Stimulated activated naive B cell treated with anti-CD40 and anti-IgM and Interleukin-4, amounts not matched to agents 10 μg/mL and 1 μg/mL and 100 μg/mL, for 72 hours (primary cell): ENCODE data around the gene PIP4K2A.

Experiments
- ATAC-seq, 2 donors: fragments of 150-1000 bp; cut with Tn5 transposase; replicated peaks; 2 replicates each; pipeline ENCODE4 v1.10.0; 2021; ENCODE audit warnings: moderate library complexity in 1 of 2
- DNase-seq: peaks from one replicate; pipeline ENCODE4 v3.0.0; 2021
- H3K27ac Mint-ChIP-seq: one replicate; pipeline ENCODE4 v1.8.0; 2022; ENCODE audit warnings: mild to moderate bottlenecking, mixed read lengths
- H3K27me3 Mint-ChIP-seq, 2 donors: one replicate each; pipeline ENCODE4 v1.8.0; 2022; ENCODE audit warnings: mixed read lengths in 2 of 2
- H3K36me3 Mint-ChIP-seq, 2 donors: one replicate each; pipeline ENCODE4 v1.8.0; 2022; ENCODE audit warnings: mixed read lengths in 2 of 2, mild to moderate bottlenecking in 1 of 2
- H3K4me1 Mint-ChIP-seq, 2 donors: one replicate each; pipeline ENCODE4 v1.8.0; 2022; ENCODE audit warnings: mixed read lengths in 2 of 2, mild to moderate bottlenecking in 1 of 2
- H3K4me3 Mint-ChIP-seq, 2 donors: one replicate each; pipeline ENCODE4 v1.8.0; 2022; ENCODE audit warnings: mild to moderate bottlenecking in 2 of 2, mixed read lengths in 2 of 2, moderate library complexity in 1 of 2
- H3K9me3 Mint-ChIP-seq, 2 donors: one replicate each; pipeline ENCODE4 v1.8.0; 2022; ENCODE audit warnings: mixed read lengths in 2 of 2, mild to moderate bottlenecking in 1 of 2

PIP4K2A gene

DNA sequence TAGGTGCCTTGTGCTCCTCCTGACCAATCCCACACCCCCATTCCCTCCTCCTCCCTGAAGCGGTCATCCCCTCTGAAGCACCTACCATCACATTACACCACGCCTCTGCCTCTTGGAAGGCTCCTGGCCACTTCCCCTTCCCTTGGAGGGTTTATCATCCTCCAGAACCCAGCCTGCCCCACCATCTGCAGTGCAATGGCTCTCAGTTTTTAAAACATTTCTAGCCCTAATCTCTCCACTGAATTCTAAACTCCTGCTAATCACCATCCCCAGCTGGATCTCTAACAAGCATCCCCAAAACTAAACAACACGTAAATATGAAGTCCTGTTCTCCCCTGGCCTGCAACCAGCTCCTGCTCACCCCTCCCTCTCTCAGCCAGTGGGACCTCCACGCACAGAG, 70.6 kb downstream of the PIP4K2A start:
- Mint-ChIP-seq H3K9me3 (peaks cover 0 to 4% of the 10 kb centered on the region in 2 donors), H3K27me3 (no peaks in the 10 kb centered on the region), H3K4me1 (peaks cover 48 to 66% of the 10 kb centered on the region in 2 donors), H3K36me3 (peaks cover 19 to 28% of the 10 kb centered on the region in 2 donors), H3K4me3 (no peak overlapping the region), H3K27ac (peak overlapping the region; percentile 65)
- no peak for DNase-seq
- ATAC-seq, result no peak

GRCh38 chr10:22643116-22643515, 71.3 kb downstream of the PIP4K2A start:
- Mint-ChIP-seq H3K4me3 (no peak overlapping the region), H3K27ac (peak overlapping the region; percentile 84), H3K9me3 (peaks cover 0 to 4% of the 10 kb centered on the region in 2 donors), H3K36me3 (peaks cover 19 to 28% of the 10 kb centered on the region in 2 donors), H3K4me1 (peaks cover 44 to 65% of the 10 kb centered on the region in 2 donors), H3K27me3 (no peaks in the 10 kb centered on the region)
- no peak for ATAC-seq
- no peak for DNase-seq

DNA sequence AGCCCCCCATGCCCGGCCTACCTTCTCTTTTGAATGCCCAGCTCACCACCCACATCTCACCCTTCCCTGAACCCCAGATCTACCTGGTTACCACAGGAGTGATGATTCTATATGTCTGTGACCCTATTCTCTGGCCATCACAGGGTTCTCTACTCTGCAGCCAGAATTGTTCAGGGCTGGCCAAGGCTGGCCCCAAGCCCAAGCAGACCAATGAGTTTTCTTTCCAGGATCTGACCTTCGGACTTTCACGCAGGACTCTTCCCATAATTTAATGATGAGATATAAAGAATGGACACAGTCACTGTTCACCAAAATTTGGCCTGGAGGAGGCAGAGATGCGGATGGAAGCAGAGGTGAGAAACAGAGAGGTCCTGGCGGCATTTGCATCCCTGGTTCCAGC, 72.6 kb downstream of the PIP4K2A start:
- peaks cover 24 to 30% of the 10 kb centered on the region in 2 donors for H3K36me3 Mint-ChIP-seq
- H3K27me3 Mint-ChIP-seq, result no peaks in the 10 kb centered on the region
- DNase-seq, result no peak
- peaks cover 2 to 7% of the 10 kb centered on the region in 2 donors for H3K9me3 Mint-ChIP-seq
- H3K4me1 Mint-ChIP-seq, result peaks cover 39 to 62% of the 10 kb centered on the region in 2 donors
- no peak overlapping the region for H3K4me3 Mint-ChIP-seq
- no peak overlapping the region for H3K27ac Mint-ChIP-seq
- no peak for ATAC-seq

- Mint-ChIP-seq H3K27ac (no peak overlapping the region), H3K4me3 (no peak overlapping the region), H3K36me3 (peaks cover 32 to 39% of the 10 kb centered on the region in 2 donors), H3K9me3 (peaks cover 9 to 16% of the 10 kb centered on the region in 2 donors), H3K27me3 (no peaks in the 10 kb centered on the region), H3K4me1 (peaks cover 46 to 68% of the 10 kb centered on the region in 2 donors)
- no peak for ATAC-seq
- no peak for DNase-seq
Measured at GRCh38 chr10:22640359-22640758, 74.0 kb downstream of the PIP4K2A start.

DNA sequence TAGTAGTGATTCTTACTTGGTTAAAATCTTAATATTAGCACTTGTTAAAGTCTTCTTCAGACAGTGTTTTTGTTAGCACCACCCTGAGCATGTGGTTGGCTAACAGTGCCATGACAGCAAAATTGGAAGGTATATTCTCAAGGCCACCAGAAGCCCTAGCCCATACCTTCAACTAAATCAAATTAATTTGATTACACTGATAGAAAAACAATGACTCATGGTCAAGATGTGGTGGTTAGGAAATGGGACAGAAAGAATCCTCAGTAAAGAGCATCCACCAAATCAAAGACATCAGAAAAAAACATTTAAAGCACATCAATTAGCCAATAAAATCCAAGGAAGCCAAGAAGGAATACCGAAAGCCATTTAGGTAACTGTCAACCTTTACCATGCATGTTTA, 75.5 kb downstream of the PIP4K2A start:
- no peak for DNase-seq
- peaks cover 9 to 14% of the 10 kb centered on the region in 2 donors for H3K9me3 Mint-ChIP-seq
- H3K27me3 Mint-ChIP-seq, result no peaks in the 10 kb centered on the region
- H3K27ac Mint-ChIP-seq, result no peak overlapping the region
- no peak for ATAC-seq
- H3K4me3 Mint-ChIP-seq, result no peak overlapping the region
- H3K36me3 Mint-ChIP-seq, result peaks cover 28 to 39% of the 10 kb centered on the region in 2 donors
- peaks cover 47 to 74% of the 10 kb centered on the region in 2 donors for H3K4me1 Mint-ChIP-seq

- no peak for DNase-seq
- peaks cover 40 to 64% of the 10 kb centered on the region in 2 donors for H3K4me1 Mint-ChIP-seq
- no peak overlapping the region for H3K4me3 Mint-ChIP-seq
- no peaks in the 10 kb centered on the region for H3K27me3 Mint-ChIP-seq
- no peak for ATAC-seq
- H3K9me3 Mint-ChIP-seq, result peaks cover 9 to 12% of the 10 kb centered on the region in 2 donors
- H3K36me3 Mint-ChIP-seq, result peaks cover 25 to 30% of the 10 kb centered on the region in 2 donors
- H3K27ac Mint-ChIP-seq, result peak overlapping the region; percentile 59
Measured at GRCh38 chr10:22637491-22637890, 76.9 kb downstream of the PIP4K2A start.

DNA sequence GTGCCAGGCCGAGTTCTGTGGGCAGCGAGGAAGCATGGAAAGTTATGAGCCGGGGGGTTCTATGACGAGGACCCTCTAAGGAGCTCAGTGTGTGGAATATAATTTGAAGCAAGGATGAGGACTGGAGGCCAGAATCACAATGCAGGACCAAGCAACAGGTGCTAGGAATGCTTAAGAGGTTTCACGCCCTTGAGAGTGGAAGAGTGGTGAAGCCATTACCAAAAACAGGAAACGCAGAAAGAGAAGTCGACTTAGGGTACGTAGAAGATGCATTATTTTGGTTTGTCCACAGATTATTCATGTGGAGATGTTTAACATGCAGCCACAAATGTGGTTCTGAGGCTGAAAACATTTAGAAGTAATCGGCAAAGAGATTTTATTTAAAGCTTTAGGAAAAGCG, 78.7 kb downstream of the PIP4K2A start:
- peak; percentile 70 to 73 for ATAC-seq
- peak overlapping the region; percentile 45 to 58 for H3K4me3 Mint-ChIP-seq

GRCh38 chr10:22634606-22635459, 79.5 kb downstream of the PIP4K2A start:
- peaks cover 12 to 13% of the 10 kb centered on the region in 2 donors for H3K9me3 Mint-ChIP-seq
- ATAC-seq, result peak in 1 of 2 donors; percentile 17
- peak overlapping the region; percentile 90 for H3K27ac Mint-ChIP-seq
- peaks cover 49 to 77% of the 10 kb centered on the region in 2 donors for H3K4me1 Mint-ChIP-seq
- no peaks in the 10 kb centered on the region for H3K27me3 Mint-ChIP-seq
- no peak for DNase-seq
- H3K4me3 Mint-ChIP-seq, result peak overlapping the region in 1 of 2 donors; percentile 58
- peaks cover 20 to 27% of the 10 kb centered on the region in 2 donors for H3K36me3 Mint-ChIP-seq

More for the DNA sequence above, 78.7 kb downstream of the PIP4K2A start:
- Mint-ChIP-seq H3K27me3 (no peaks in the 10 kb centered on the region), H3K27ac (peak overlapping the region; percentile 90), H3K36me3 (peaks cover 20 to 31% of the 10 kb centered on the region in 2 donors), H3K4me1 (peaks cover 47 to 74% of the 10 kb centered on the region in 2 donors), H3K9me3 (peaks cover 12 to 13% of the 10 kb centered on the region in 2 donors)
- no peak for DNase-seq

DNA sequence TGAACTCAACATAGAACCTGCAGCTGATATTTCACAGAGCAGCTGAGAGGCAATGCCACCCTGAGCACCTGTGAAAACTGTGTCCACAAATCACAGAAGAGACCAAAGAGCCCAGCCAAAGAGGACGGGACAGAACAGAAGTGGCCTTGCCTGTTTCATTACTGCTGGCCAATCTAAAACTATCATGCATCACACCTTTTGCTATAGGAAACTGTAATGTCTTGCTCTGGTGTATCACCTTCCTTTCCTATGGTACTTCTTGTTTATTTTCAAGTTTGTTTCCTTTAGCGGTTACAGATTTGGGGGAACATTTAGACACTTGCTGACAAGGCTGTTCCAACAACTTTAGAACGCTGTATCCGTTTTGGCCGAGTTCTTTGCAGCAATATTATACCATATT, 80.3 kb downstream of the PIP4K2A start:
- H3K36me3 Mint-ChIP-seq, result peaks cover 20 to 28% of the 10 kb centered on the region in 2 donors
- peaks cover 47 to 79% of the 10 kb centered on the region in 2 donors for H3K4me1 Mint-ChIP-seq
- H3K9me3 Mint-ChIP-seq, result peaks cover 12 to 13% of the 10 kb centered on the region in 2 donors
- H3K27me3 Mint-ChIP-seq, result no peaks in the 10 kb centered on the region
- no peak overlapping the region for H3K27ac Mint-ChIP-seq
- ATAC-seq, result no peak
- DNase-seq, result no peak
- H3K4me3 Mint-ChIP-seq, result no peak overlapping the region

GRCh38 chr10:22633528-22633927, 80.8 kb downstream of the PIP4K2A start:
- peaks cover 21 to 31% of the 10 kb centered on the region in 2 donors for H3K36me3 Mint-ChIP-seq
- no peak for ATAC-seq
- no peaks in the 10 kb centered on the region for H3K27me3 Mint-ChIP-seq
- H3K4me3 Mint-ChIP-seq, result no peak overlapping the region
- DNase-seq, result no peak
- H3K4me1 Mint-ChIP-seq, result peaks cover 48 to 81% of the 10 kb centered on the region in 2 donors
- peaks cover 12 to 15% of the 10 kb centered on the region in 2 donors for H3K9me3 Mint-ChIP-seq
- no peak overlapping the region for H3K27ac Mint-ChIP-seq

GRCh38 chr10:22633106-22633505, 81.3 kb downstream of the PIP4K2A start:
- DNase-seq, result no peak
- peaks cover 21 to 31% of the 10 kb centered on the region in 2 donors for H3K36me3 Mint-ChIP-seq

GRCh38 chr10:22631646-22632278, 82.6 kb downstream of the PIP4K2A start:
- Mint-ChIP-seq H3K9me3 (peaks cover 10 to 13% of the 10 kb centered on the region in 2 donors), H3K27ac (peak overlapping the region; percentile 6), H3K4me3 (no peak overlapping the region), H3K36me3 (peaks cover 17 to 29% of the 10 kb centered on the region in 2 donors), H3K4me1 (peaks cover 49 to 76% of the 10 kb centered on the region in 2 donors), H3K27me3 (no peaks in the 10 kb centered on the region)
- no peak for DNase-seq
- ATAC-seq, result no peak

More at GRCh38 chr10:22633106-22633505, 81.3 kb downstream of the PIP4K2A start:
- Mint-ChIP-seq H3K27me3 (no peaks in the 10 kb centered on the region), H3K9me3 (peaks cover 12 to 15% of the 10 kb centered on the region in 2 donors), H3K4me1 (peaks cover 50 to 81% of the 10 kb centered on the region in 2 donors), H3K27ac (peak overlapping the region; percentile 51), H3K4me3 (no peak overlapping the region)
- ATAC-seq, result no peak

- ATAC-seq (no peak), DNase-seq (no peak)
- Mint-ChIP-seq H3K27ac (peak overlapping the region; percentile 92), H3K36me3 (peaks cover 13 to 26% of the 10 kb centered on the region in 2 donors), H3K9me3 (peaks cover 7 to 11% of the 10 kb centered on the region in 2 donors), H3K4me1 (peaks cover 45 to 72% of the 10 kb centered on the region in 2 donors), H3K4me3 (no peak overlapping the region), H3K27me3 (no peaks in the 10 kb centered on the region)
Measured at GRCh38 chr10:22631185-22631584, 83.2 kb downstream of the PIP4K2A start.
